ENCODE data around the gene ASPRV1. TPM values are rescaled to one million over a fixed set of nuclear protein-coding genes. Genes with fewer than 3 reads are reported as not detected.

Gene ASPRV1
- polyA plus RNA-seq, 1 of the 3 experiments (the other 2 are of a cell fraction), result 0.20 TPM

DNA sequence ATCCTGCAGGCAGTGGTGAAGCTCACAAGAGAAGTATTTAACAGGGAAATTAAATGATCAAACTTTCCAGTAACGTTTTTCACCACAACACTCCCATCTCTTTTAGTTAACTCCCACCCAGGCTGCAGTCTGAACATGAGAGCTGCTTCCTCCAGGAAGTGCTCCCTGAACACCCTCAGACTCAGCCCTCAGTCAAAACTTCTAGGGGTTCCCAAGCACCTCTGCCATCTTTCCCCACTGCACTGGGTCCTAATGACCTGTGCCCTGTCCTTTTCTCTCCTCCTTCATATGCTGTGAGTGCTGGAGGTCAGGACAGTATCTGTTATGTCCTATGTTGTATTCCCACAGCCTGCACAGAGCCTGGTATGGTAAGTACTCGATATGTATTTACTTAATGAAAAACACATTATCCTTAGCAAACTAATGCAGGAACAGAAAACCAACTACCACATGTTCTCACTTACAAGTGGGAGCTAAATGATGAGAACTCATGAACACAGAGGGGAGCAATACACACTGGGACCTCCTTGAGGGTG is 49.2 kb upstream of the ASPRV1 start:
- Histone ChIP-seq H2AFZ (ENCODE audit: low read depth) (no peak overlapping the region), H3K9ac (no peak overlapping the region), H3K79me2 (ENCODE audit: insufficient read depth) (no peaks in the 10 kb centered on the region), H3K27ac (ENCODE audit: low read depth in 2 of 2, low read length in 1 of 2) (no peak overlapping the region), H4K20me1 (ENCODE audit: insufficient read depth) (no peaks in the 10 kb centered on the region), H3K36me3 (replicated peaks in 1 of 2; ENCODE audit: control insufficient read depth in 1 of 2, insufficient read depth in 2 of 2, low read length in 1 of 2) (no peaks in the 10 kb centered on the region), H3F3A (replicated peaks; ENCODE audit: insufficient read depth) (no peaks in the 10 kb centered on the region), H3K9me3 (no peaks in the 10 kb centered on the region), H3K4me3 (ENCODE audit: low read depth in 2 of 2, low read length in 1 of 2) (no peak overlapping the region), H3K4me2 (no peak overlapping the region), H3K4me1 (ENCODE audit: control insufficient read depth in 1 of 2, insufficient read depth in 2 of 2, low read depth in 1 of 2, low read length in 1 of 2) (peaks cover 0 to 2% of the 10 kb centered on the region in 2 experiments; a peak in 1 of 4 replicates), H3K9me2 (no peaks in the 10 kb centered on the region), H3K27me3 (ENCODE audit: insufficient read depth) (no peaks in the 10 kb centered on the region)
- DNase-seq, result no peak
- WGBS (ENCODE audit: low lambda C conversion rate), result 33% methylated on average over 2 of the region's 2 CpGs
- CTCF ChIA-PET, result interaction anchor here (0.6 to 0.9 kb wide), 2 partner anchors 8 to 12 kb away, joined by 3 read pairs; no protein-coding TSS in a partner anchor
- no peak for TF ChIP-seq SMC3 (IDR thresholded peaks at IDR 0.05; ENCODE audit: low read depth, low read length)
- TF ChIP-seq, protein P1, sequence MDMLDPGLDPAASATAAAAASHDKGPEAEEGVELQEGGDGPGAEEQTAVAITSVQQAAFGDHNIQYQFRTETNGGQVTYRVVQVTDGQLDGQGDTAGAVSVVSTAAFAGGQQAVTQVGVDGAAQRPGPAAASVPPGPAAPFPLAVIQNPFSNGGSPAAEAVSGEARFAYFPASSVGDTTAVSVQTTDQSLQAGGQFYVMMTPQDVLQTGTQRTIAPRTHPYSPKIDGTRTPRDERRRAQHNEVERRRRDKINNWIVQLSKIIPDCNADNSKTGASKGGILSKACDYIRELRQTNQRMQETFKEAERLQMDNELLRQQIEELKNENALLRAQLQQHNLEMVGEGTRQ (IDR thresholded peaks at IDR 0.05; ENCODE audit: borderline replicate concordance, low read depth, low read length), result no peak
- TF ChIP-seq, protein P2, sequence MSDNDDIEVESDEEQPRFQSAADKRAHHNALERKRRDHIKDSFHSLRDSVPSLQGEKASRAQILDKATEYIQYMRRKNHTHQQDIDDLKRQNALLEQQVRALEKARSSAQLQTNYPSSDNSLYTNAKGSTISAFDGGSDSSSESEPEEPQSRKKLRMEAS (IDR thresholded peaks at IDR 0.05; ENCODE audit: low read depth), result no peak
- no peak for TF ChIP-seq FOXM1 (IDR thresholded peaks at IDR 0.05; ENCODE audit: low read depth)
- no peak for TF ChIP-seq RAD21 (IDR thresholded peaks at IDR 0.05; ENCODE audit: low read length)
- TF ChIP-seq, protein P3, sequence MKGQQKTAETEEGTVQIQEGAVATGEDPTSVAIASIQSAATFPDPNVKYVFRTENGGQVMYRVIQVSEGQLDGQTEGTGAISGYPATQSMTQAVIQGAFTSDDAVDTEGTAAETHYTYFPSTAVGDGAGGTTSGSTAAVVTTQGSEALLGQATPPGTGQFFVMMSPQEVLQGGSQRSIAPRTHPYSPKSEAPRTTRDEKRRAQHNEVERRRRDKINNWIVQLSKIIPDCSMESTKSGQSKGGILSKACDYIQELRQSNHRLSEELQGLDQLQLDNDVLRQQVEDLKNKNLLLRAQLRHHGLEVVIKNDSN (IDR thresholded peaks at IDR 0.05; ENCODE audit: borderline replicate concordance, low read depth), result no peak
- no peak for TF ChIP-seq RCOR1 (IDR thresholded peaks at IDR 0.05; ENCODE audit: low read length)
- POLR2A ChIA-PET, result no interaction called here

DNA sequence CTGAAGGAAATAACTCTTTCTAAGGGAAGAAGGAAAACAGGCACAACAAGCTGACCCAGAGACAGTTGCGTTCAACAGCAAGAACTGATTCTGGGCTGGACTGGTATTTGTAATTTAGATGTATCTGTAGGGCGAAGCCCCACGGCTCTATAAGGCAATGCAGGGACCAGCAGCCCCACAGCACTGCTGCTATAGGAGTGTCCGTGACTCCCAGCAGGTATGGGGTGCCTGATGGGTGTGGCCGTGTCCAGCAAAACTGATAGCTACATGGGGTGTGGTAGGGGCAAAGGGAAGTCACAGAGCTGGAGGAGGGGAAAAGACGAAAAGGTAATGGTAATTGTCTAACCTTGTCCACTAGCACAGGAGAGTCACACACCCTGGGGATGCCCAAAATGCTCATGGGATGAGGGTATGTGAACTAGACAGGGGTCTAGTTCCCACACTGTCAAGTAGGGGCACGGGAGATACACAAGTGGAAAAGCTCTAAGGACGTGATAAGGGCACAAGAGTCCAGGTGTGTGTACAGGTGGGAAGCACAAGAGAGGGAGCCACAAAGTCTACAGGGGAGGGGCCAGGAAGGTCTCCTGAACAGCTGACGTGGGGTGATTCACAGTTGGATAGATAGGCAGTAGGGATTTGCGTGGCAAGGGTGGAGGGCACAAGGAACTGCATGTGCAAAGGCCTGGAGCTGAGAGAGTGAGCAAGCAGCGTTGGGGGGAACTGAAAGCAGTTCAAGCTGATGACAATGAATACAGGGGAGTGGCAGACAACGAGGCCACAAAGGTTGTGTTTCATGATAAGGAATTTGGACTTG is 48.5 kb upstream of the ASPRV1 start:
- Histone ChIP-seq H3K27ac (ENCODE audit: low read depth in 2 of 2, low read length in 1 of 2) (no peak overlapping the region), H3K4me3 (ENCODE audit: low read depth in 2 of 2, low read length in 1 of 2) (no peak overlapping the region), H3K4me1 (ENCODE audit: control insufficient read depth in 1 of 2, insufficient read depth in 2 of 2, low read depth in 1 of 2, low read length in 1 of 2) (peaks cover 0 to 2% of the 10 kb centered on the region in 2 experiments; a peak in 1 of 4 replicates), H3K36me3 (replicated peaks in 1 of 2; ENCODE audit: control insufficient read depth in 1 of 2, insufficient read depth in 2 of 2, low read length in 1 of 2) (no peaks in the 10 kb centered on the region), H4K20me1 (ENCODE audit: insufficient read depth) (no peaks in the 10 kb centered on the region), H3K9me3 (no peaks in the 10 kb centered on the region), H3F3A (replicated peaks; ENCODE audit: insufficient read depth) (no peaks in the 10 kb centered on the region), H2AFZ (ENCODE audit: low read depth) (no peak overlapping the region), H3K9ac (no peak overlapping the region), H3K27me3 (ENCODE audit: insufficient read depth) (no peaks in the 10 kb centered on the region), H3K9me2 (no peaks in the 10 kb centered on the region), H3K4me2 (no peak overlapping the region), H3K79me2 (ENCODE audit: insufficient read depth) (no peaks in the 10 kb centered on the region)
- CTCF ChIA-PET, result interaction anchor here (0.8 to 0.9 kb wide), 2 partner anchors 8 to 97 kb away, joined by 3 read pairs; no protein-coding TSS in a partner anchor
- WGBS (ENCODE audit: low lambda C conversion rate), result 87% methylated on average over 12 of the region's 12 CpGs
- DNase-seq, result no peak
- POLR2A ChIA-PET, result no interaction called here
- TF ChIP-seq NRF1 (IDR thresholded peaks at IDR 0.05; ENCODE audit: low read depth, low read length) (no peak), MEF2A (IDR thresholded peaks at IDR 0.05; ENCODE audit: borderline replicate concordance, low read depth) (no peak), NFIC (IDR thresholded peaks at IDR 0.05; ENCODE audit: borderline replicate concordance) (no peak), RFX5 (IDR thresholded peaks at IDR 0.05; ENCODE audit: low read length) (no peak), RCOR1 (IDR thresholded peaks at IDR 0.05; ENCODE audit: low read length) (no peak), POLR2AphosphoS5 (IDR thresholded peaks at IDR 0.05; ENCODE audit: low read depth, low read length) (no peak), SMC3 (IDR thresholded peaks at IDR 0.05; ENCODE audit: low read depth, low read length) (no peak), SIN3A (IDR thresholded peaks at IDR 0.05; ENCODE audit: borderline replicate concordance, low read depth, low read length) (no peak), ELF1 (IDR thresholded peaks at IDR 0.05) (no peak)
- TF ChIP-seq, protein P4, sequence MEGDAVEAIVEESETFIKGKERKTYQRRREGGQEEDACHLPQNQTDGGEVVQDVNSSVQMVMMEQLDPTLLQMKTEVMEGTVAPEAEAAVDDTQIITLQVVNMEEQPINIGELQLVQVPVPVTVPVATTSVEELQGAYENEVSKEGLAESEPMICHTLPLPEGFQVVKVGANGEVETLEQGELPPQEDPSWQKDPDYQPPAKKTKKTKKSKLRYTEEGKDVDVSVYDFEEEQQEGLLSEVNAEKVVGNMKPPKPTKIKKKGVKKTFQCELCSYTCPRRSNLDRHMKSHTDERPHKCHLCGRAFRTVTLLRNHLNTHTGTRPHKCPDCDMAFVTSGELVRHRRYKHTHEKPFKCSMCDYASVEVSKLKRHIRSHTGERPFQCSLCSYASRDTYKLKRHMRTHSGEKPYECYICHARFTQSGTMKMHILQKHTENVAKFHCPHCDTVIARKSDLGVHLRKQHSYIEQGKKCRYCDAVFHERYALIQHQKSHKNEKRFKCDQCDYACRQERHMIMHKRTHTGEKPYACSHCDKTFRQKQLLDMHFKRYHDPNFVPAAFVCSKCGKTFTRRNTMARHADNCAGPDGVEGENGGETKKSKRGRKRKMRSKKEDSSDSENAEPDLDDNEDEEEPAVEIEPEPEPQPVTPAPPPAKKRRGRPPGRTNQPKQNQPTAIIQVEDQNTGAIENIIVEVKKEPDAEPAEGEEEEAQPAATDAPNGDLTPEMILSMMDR (IDR thresholded peaks at IDR 0.05), result no peak
- TF ChIP-seq, protein P1 (IDR thresholded peaks at IDR 0.05; ENCODE audit: borderline replicate concordance, low read depth, low read length), result no peak
- TF ChIP-seq, protein P3 (IDR thresholded peaks at IDR 0.05; ENCODE audit: borderline replicate concordance, low read depth), result no peak
- TF ChIP-seq, protein P5, sequence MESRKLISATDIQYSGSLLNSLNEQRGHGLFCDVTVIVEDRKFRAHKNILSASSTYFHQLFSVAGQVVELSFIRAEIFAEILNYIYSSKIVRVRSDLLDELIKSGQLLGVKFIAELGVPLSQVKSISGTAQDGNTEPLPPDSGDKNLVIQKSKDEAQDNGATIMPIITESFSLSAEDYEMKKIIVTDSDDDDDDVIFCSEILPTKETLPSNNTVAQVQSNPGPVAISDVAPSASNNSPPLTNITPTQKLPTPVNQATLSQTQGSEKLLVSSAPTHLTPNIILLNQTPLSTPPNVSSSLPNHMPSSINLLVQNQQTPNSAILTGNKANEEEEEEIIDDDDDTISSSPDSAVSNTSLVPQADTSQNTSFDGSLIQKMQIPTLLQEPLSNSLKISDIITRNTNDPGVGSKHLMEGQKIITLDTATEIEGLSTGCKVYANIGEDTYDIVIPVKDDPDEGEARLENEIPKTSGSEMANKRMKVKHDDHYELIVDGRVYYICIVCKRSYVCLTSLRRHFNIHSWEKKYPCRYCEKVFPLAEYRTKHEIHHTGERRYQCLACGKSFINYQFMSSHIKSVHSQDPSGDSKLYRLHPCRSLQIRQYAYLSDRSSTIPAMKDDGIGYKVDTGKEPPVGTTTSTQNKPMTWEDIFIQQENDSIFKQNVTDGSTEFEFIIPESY (IDR thresholded peaks at IDR 0.05; ENCODE audit: borderline replicate concordance, low read depth), result no peak
